Endothelial cell of umbilical vein (primary cell): ENCODE data around the gene IRF2BPL. TPM values are rescaled to one million over a fixed set of nuclear protein-coding genes. Genes with fewer than 3 reads are reported as not detected.

Experiments
- BruUV-seq: library from RNA; stranded (reverse); fragments of 400-500 nt; replicated peaks from 2 replicates; lab custom pipeline; 2021; lab: Mats Ljungman, UMichigan
- CTCF ChIA-PET: fragments of 300-600, 350-600 bp; sonication (Branson Sonifier 250); formaldehyde crosslinking; loops from one replicate; lab custom pipeline; 2021; ENCODE audit warnings: antibody characterized with exemption, inconsistent platforms; lab: Charles Lee
- POLR2A ChIA-PET: fragments of 300-600, 350-600 bp; sonication (Branson Sonifier 250); formaldehyde crosslinking; loops from one replicate; lab custom pipeline; 2021; ENCODE audit warnings: antibody characterized with exemption, inconsistent platforms; lab: Charles Lee
- DNase-seq: peaks from one replicate; pipeline ENCODE4 v3.0.0-alpha.2; 2011; ENCODE audit warnings: low read depth, low spot score
- FAIRE-seq: peaks from 2 replicates; lab custom pipeline; 2011; peaks lifted over from hg19 to GRCh38; lab: Jason Lieb, UNC
- H2AFZ ChIP-seq: 2 replicates; pipeline ENCODE4 v1.6.0; 2012; ENCODE audit warnings: low read depth, low read length, control low read depth, inconsistent platforms
- H3K27ac ChIP-seq: 2 replicates; pipeline ENCODE4 v1.5.1; 2011; ENCODE audit warnings: low read depth, mild to moderate bottlenecking, control low read depth, low read length, moderate library complexity; ENCODE audit not compliant: insufficient read depth
- H3K27me3 ChIP-seq, 2 experiments: 2 replicates each; pipeline versions ENCODE4 v1.6.0 to v1.6.1; 2011; ENCODE audit warnings: low read length in 2 of 2, mixed read lengths in 1 of 2; ENCODE audit not compliant: control insufficient read depth in 2 of 2, insufficient read depth in 2 of 2
- H3K36me3 ChIP-seq, 2 experiments: 2 replicates in 1 of 2; 3 replicates in 1 of 2; pipeline ENCODE4 v1.5.1; 2011; ENCODE audit warnings: low read length in 2 of 2, mild to moderate bottlenecking in 1 of 2, moderate library complexity in 1 of 2; ENCODE audit not compliant: control insufficient read depth in 2 of 2, insufficient read depth in 2 of 2; ENCODE audit errors: extremely low read depth in 1 of 2
- H3K4me1 ChIP-seq: 3 replicates; pipeline ENCODE4 v1.5.1; 2011; ENCODE audit warnings: mild to moderate bottlenecking, low read length; ENCODE audit not compliant: control insufficient read depth, insufficient read depth; ENCODE audit errors: extremely low read depth
- H3K4me2 ChIP-seq: 2 replicates; pipeline ENCODE4 v1.6.1; 2011; ENCODE audit warnings: low read length, control low read depth, mixed read lengths; ENCODE audit not compliant: insufficient read depth
- H3K4me3 ChIP-seq, 3 experiments: fragments of 200-600 bp in 1 of 3; sonication (generic), shearing (Covaris generic) in 1 of 3; replicated peaks in 1 of 3; 2 replicates each; pipeline ENCODE4 v1.5.1; 2011 to 2016; ENCODE audit warnings: control low read depth in 3 of 3, low read length in 3 of 3, mild to moderate bottlenecking in 2 of 3, inconsistent platforms in 1 of 3, low read depth in 1 of 3, moderate library complexity in 1 of 3; ENCODE audit not compliant: insufficient read depth in 1 of 3
- H3K79me2 ChIP-seq: 2 replicates; pipeline ENCODE4 v1.6.0; 2012; ENCODE audit warnings: low read length, inconsistent platforms; ENCODE audit not compliant: control insufficient read depth, insufficient read depth
- H3K9ac ChIP-seq: replicated peaks from 2 replicates; pipeline ENCODE3; 2011; ENCODE audit warnings: low read length, control low read depth; ENCODE audit not compliant: insufficient read depth; ENCODE audit errors: extremely low read depth
- H3K9me1 ChIP-seq: replicated peaks from 3 replicates; pipeline ENCODE4 v1.6.0; 2011; ENCODE audit warnings: mild to moderate bottlenecking, low read length; ENCODE audit not compliant: control insufficient read depth, insufficient read depth; ENCODE audit errors: extremely low read depth
- H3K9me3 ChIP-seq: replicated peaks from 2 replicates; pipeline ENCODE4 v1.5.1; 2012; ENCODE audit warnings: low read length, inconsistent platforms; ENCODE audit not compliant: control insufficient read depth, insufficient read depth
- H4K20me1 ChIP-seq: replicated peaks from 2 replicates; pipeline ENCODE3; 2011; ENCODE audit warnings: mild to moderate bottlenecking, low read length; ENCODE audit not compliant: control insufficient read depth, insufficient read depth; ENCODE audit errors: extremely low read depth
- EZH2 ChIP-seq: IDR thresholded peaks from 2 replicates; pipeline ENCODE4 v1.6.1; 2012; ENCODE audit warnings: borderline replicate concordance, low read depth, mild to moderate bottlenecking, moderate library complexity, low read length, inconsistent platforms; ENCODE audit not compliant: severe bottlenecking
- FOS ChIP-seq: IDR thresholded peaks from 2 replicates; pipeline ENCODE4 v1.6.1; 2011; ENCODE audit warnings: mild to moderate bottlenecking, low read length, moderate library complexity, borderline replicate concordance; ENCODE audit not compliant: insufficient read depth
- GATA2 ChIP-seq: IDR thresholded peaks from 2 replicates; pipeline ENCODE4 v1.7.0; 2011; ENCODE audit warnings: low read depth, mild to moderate bottlenecking, moderate library complexity, mixed read lengths, low read length; ENCODE audit not compliant: insufficient read length, insufficient read depth
- JUN ChIP-seq: IDR thresholded peaks from 2 replicates; pipeline ENCODE4 v1.6.1; 2011; ENCODE audit warnings: borderline replicate concordance, low read depth; ENCODE audit not compliant: insufficient read length, insufficient read depth
- MYC ChIP-seq: IDR thresholded peaks from one replicate; pipeline ENCODE4 v1.6.1; 2011; ENCODE audit warnings: mild to moderate bottlenecking, low read depth, low read length
- POLR2A ChIP-seq: IDR thresholded peaks from 2 replicates; pipeline ENCODE4 v1.6.1; 2012; ENCODE audit warnings: low read depth, mild to moderate bottlenecking, control low read depth, low read length
- POLR2AphosphoS5 ChIP-seq: IDR thresholded peaks from 2 replicates; pipeline ENCODE4 v1.6.1; 2012; ENCODE audit warnings: low read depth, mild to moderate bottlenecking, control low read depth, low read length, moderate library complexity; ENCODE audit not compliant: insufficient read depth
- dilution Hi-C: fragments of 300-500 bp; cut with MboI; formaldehyde crosslinking; loops from one replicate; pipeline ENCODE4 v1.15.0; 2019; ENCODE audit warnings: low sequenced_read_pairs; ENCODE audit not compliant: extremely low pct_ligation_motif_present
- intact Hi-C: fragments of 100-400 bp; cut with micrococcal nuclease; formaldehyde crosslinking; loops from one replicate; pipeline ENCODE4 v1.10.0; 2022
- polyA plus RNA-seq, 4 experiments: library from polyadenylated mRNA; depleted of rRNA in 3 of 4; stranded (reverse) in 3 of 4; unstranded in 1 of 4; fragments of >200 nt; gene quantifications; 2 replicates each; pipeline versions ENCODE4 v1.2.1 to v1.2.3, GENCODE V29; 2011 to 2012; ENCODE audit warnings: missing spikeins in 1 of 4
- total RNA-seq: library from RNA; stranded (reverse); gene quantifications from 2 replicates; pipeline ENCODE4 v1.2.3, GENCODE V29; 2021
- TF ChIP-seq, protein P1 (sequence below): IDR thresholded peaks from 2 replicates; pipeline ENCODE4 v1.6.1; 2011; ENCODE audit not compliant: insufficient read depth, insufficient read length
- TF ChIP-seq, protein P2 (sequence below), 2 donors: IDR thresholded peaks; 1 replicate in 1 of 2; 2 replicates in 1 of 2; pipeline ENCODE4 v1.5.1; 2011; ENCODE audit warnings: low read length in 2 of 2, mild to moderate bottlenecking in 2 of 2, moderate library complexity in 2 of 2, control low read depth in 1 of 2, inconsistent platforms in 1 of 2, low read depth in 1 of 2; ENCODE audit not compliant: insufficient read depth in 1 of 2; ENCODE audit errors: extremely low read depth in 1 of 2

The IRF2BPL gene
- total and polyA plus RNA-seq, 2 donors (not counting 3 experiments of a cell fraction or from before 2014, with no cell fraction given), result 9.3 to 23.3 TPM

GRCh38 chr14:77063571-77064171, 35.2 kb upstream of the IRF2BPL start:
- FAIRE-seq (no peak), DNase-seq (no peak)
- Histone ChIP-seq H3K36me3 (no peaks in the 10 kb centered on the region), H3K4me3 (no peak overlapping the region), H3K9me1 (no peaks in the 10 kb centered on the region), H3K4me1 (peaks cover 13% of the 10 kb centered on the region), H3K9me3 (no peaks in the 10 kb centered on the region), H4K20me1 (no peaks in the 10 kb centered on the region), H3K27ac (no peak overlapping the region), H3K79me2 (no peaks in the 10 kb centered on the region), H2AFZ (no peak overlapping the region), H3K27me3 (peaks cover 0 to 1% of the 10 kb centered on the region in 2 experiments), H3K4me2 (no peak overlapping the region), H3K9ac (no peak overlapping the region)
- CTCF ChIA-PET, result interaction anchor here (0.9 to 11.8 kb wide), 9 partner anchors 23 to 190 kb away, joined by 3 to 450 read pairs (median 4); no protein-coding TSS in a partner anchor
- dilution Hi-C loops, result no loop called here
- TF ChIP-seq JUN (no peak), MYC (no peak), POLR2A (no peak), FOS (no peak), POLR2AphosphoS5 (no peak), EZH2 (no peak), GATA2 (no peak)
- TF ChIP-seq, protein P1, sequence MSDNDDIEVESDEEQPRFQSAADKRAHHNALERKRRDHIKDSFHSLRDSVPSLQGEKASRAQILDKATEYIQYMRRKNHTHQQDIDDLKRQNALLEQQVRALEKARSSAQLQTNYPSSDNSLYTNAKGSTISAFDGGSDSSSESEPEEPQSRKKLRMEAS, result no peak
- TF ChIP-seq, protein P2, sequence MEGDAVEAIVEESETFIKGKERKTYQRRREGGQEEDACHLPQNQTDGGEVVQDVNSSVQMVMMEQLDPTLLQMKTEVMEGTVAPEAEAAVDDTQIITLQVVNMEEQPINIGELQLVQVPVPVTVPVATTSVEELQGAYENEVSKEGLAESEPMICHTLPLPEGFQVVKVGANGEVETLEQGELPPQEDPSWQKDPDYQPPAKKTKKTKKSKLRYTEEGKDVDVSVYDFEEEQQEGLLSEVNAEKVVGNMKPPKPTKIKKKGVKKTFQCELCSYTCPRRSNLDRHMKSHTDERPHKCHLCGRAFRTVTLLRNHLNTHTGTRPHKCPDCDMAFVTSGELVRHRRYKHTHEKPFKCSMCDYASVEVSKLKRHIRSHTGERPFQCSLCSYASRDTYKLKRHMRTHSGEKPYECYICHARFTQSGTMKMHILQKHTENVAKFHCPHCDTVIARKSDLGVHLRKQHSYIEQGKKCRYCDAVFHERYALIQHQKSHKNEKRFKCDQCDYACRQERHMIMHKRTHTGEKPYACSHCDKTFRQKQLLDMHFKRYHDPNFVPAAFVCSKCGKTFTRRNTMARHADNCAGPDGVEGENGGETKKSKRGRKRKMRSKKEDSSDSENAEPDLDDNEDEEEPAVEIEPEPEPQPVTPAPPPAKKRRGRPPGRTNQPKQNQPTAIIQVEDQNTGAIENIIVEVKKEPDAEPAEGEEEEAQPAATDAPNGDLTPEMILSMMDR (IDR thresholded peaks at IDR 0.05; ENCODE audit: extremely low read depth in 1 of 2, insufficient read depth in 1 of 2, low read depth in 1 of 2, low read length in 2 of 2), result no peak
- BruUV-seq, result no TSS peak
- POLR2A ChIA-PET, result no interaction called here
- intact Hi-C loops, result no loop called here
